ENCODE measurements around the gene SOWAHC.

DNA sequence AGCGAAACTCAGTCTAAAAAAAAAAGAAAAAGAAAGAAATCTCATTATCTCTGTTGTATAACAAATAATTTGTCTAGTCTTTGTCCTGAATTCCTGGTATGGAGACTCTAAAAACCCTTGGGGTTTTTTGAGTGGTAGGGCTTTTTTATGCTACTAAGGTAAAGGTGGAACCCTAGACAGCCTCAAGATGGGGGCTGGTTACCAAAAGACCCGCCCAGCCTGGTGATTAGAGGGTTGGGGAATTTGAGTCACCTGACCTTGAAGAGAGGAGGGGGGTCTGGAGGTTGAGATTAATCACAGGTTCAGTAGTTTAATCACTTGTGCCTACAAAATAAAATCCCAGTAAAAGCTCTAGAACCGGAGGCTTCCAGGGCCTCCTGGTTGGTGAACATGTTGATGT is 17.6 kb downstream of the SOWAHC start:
- TF ChIP-seq SMAD3 (CRISPR knock-in tag; IDR thresholded peaks at IDR 0.05; ENCODE audit: borderline replicate concordance) (no peak), MYBL2 (CRISPR knock-in tag; IDR thresholded peaks at IDR 0.05) (no peak), NR2C2 (CRISPR knock-in tag; IDR thresholded peaks at IDR 0.05) (no peak), NFE2L1 (CRISPR knock-in tag; IDR thresholded peaks at IDR 0.05) (no peak), FOXK1 (CRISPR knock-in tag; IDR thresholded peaks at IDR 0.05) (no peak), TCF7 (CRISPR knock-in tag; IDR thresholded peaks at IDR 0.05; ENCODE audit: low read depth) (no peak), CREM (CRISPR knock-in tag; IDR thresholded peaks at IDR 0.05) (no peak)
- TF ChIP-seq, protein P1, sequence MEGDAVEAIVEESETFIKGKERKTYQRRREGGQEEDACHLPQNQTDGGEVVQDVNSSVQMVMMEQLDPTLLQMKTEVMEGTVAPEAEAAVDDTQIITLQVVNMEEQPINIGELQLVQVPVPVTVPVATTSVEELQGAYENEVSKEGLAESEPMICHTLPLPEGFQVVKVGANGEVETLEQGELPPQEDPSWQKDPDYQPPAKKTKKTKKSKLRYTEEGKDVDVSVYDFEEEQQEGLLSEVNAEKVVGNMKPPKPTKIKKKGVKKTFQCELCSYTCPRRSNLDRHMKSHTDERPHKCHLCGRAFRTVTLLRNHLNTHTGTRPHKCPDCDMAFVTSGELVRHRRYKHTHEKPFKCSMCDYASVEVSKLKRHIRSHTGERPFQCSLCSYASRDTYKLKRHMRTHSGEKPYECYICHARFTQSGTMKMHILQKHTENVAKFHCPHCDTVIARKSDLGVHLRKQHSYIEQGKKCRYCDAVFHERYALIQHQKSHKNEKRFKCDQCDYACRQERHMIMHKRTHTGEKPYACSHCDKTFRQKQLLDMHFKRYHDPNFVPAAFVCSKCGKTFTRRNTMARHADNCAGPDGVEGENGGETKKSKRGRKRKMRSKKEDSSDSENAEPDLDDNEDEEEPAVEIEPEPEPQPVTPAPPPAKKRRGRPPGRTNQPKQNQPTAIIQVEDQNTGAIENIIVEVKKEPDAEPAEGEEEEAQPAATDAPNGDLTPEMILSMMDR (IDR thresholded peaks at IDR 0.05) = no peak
- TF ChIP-seq, protein P2, sequence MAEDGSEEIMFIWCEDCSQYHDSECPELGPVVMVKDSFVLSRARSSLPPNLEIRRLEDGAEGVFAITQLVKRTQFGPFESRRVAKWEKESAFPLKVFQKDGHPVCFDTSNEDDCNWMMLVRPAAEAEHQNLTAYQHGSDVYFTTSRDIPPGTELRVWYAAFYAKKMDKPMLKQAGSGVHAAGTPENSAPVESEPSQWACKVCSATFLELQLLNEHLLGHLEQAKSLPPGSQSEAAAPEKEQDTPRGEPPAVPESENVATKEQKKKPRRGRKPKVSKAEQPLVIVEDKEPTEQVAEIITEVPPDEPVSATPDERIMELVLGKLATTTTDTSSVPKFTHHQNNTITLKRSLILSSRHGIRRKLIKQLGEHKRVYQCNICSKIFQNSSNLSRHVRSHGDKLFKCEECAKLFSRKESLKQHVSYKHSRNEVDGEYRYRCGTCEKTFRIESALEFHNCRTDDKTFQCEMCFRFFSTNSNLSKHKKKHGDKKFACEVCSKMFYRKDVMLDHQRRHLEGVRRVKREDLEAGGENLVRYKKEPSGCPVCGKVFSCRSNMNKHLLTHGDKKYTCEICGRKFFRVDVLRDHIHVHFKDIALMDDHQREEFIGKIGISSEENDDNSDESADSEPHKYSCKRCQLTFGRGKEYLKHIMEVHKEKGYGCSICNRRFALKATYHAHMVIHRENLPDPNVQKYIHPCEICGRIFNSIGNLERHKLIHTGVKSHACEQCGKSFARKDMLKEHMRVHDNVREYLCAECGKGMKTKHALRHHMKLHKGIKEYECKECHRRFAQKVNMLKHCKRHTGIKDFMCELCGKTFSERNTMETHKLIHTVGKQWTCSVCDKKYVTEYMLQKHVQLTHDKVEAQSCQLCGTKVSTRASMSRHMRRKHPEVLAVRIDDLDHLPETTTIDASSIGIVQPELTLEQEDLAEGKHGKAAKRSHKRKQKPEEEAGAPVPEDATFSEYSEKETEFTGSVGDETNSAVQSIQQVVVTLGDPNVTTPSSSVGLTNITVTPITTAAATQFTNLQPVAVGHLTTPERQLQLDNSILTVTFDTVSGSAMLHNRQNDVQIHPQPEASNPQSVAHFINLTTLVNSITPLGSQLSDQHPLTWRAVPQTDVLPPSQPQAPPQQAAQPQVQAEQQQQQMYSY (CRISPR knock-in tag; IDR thresholded peaks at IDR 0.05) = no peak
- TF ChIP-seq, protein P3, sequence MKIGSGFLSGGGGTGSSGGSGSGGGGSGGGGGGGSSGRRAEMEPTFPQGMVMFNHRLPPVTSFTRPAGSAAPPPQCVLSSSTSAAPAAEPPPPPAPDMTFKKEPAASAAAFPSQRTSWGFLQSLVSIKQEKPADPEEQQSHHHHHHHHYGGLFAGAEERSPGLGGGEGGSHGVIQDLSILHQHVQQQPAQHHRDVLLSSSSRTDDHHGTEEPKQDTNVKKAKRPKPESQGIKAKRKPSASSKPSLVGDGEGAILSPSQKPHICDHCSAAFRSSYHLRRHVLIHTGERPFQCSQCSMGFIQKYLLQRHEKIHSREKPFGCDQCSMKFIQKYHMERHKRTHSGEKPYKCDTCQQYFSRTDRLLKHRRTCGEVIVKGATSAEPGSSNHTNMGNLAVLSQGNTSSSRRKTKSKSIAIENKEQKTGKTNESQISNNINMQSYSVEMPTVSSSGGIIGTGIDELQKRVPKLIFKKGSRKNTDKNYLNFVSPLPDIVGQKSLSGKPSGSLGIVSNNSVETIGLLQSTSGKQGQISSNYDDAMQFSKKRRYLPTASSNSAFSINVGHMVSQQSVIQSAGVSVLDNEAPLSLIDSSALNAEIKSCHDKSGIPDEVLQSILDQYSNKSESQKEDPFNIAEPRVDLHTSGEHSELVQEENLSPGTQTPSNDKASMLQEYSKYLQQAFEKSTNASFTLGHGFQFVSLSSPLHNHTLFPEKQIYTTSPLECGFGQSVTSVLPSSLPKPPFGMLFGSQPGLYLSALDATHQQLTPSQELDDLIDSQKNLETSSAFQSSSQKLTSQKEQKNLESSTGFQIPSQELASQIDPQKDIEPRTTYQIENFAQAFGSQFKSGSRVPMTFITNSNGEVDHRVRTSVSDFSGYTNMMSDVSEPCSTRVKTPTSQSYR (CRISPR knock-in tag; IDR thresholded peaks at IDR 0.05) = no peak
- TF ChIP-seq, protein P4, sequence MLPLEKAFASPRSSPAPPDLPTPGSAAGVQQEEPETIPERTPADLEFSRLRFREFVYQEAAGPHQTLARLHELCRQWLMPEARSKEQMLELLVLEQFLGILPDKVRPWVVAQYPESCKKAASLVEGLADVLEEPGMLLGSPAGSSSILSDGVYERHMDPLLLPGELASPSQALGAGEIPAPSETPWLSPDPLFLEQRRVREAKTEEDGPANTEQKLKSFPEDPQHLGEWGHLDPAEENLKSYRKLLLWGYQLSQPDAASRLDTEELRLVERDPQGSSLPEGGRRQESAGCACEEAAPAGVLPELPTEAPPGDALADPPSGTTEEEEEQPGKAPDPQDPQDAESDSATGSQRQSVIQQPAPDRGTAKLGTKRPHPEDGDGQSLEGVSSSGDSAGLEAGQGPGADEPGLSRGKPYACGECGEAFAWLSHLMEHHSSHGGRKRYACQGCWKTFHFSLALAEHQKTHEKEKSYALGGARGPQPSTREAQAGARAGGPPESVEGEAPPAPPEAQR (CRISPR knock-in tag; IDR thresholded peaks at IDR 0.05) = no peak

Data from WTC11 (cell line).